Measurements from ENCODE around the gene CNGA4.
"Not testable (repeated sequence)": the region's sequence is repeated elsewhere in the genome, so short reads cannot be mapped to it uniquely, and the experiment has no call there.

CNGA4 gene

GRCh38 chr11:6269994-6270393 lies 31.1 kb downstream of the CNGA4 start:
- DNase-seq: no peak

GRCh38 chr11:6270584-6271246 lies 31.8 kb downstream of the CNGA4 start:
- DNase-seq: no peak

GRCh38 chr11:6271598-6271997 lies 32.7 kb downstream of the CNGA4 start:
- no peak for DNase-seq

GRCh38 chr11:6273188-6273587 lies 34.3 kb downstream of the CNGA4 start:
- no peak for DNase-seq

- DNase-seq: not testable (repeated sequence)
These were observed 41.9 kb downstream of the CNGA4 start for GRCh38 chr11:6280809-6281208.

- no peak for DNase-seq
These were observed 44.6 kb downstream of the CNGA4 start for GRCh38 chr11:6283453-6284023.

GRCh38 chr11:6284250-6284649 lies 45.4 kb downstream of the CNGA4 start:
- no peak for DNase-seq

GRCh38 chr11:6285019-6285418 lies 46.1 kb downstream of the CNGA4 start:
- DNase-seq: no peak

Measured in NCI-H748 treated with DMSO at 0.1 percent for 48 hours (cell line).